Activated naive CD4-positive, alpha-beta T cell treated with Interleukin-2 at 50 U/mL for 16 hours (primary cell): ENCODE results near the gene KLC1.
"Not testable (repeated sequence)": the region's sequence is repeated elsewhere in the genome, so short reads cannot be mapped to it uniquely, and the experiment has no call there.

ENCODE experiments used
- DNase-seq: peaks from one replicate; pipeline ENCODE4 v3.0.0-alpha.2; 2020

The KLC1 gene

DNA sequence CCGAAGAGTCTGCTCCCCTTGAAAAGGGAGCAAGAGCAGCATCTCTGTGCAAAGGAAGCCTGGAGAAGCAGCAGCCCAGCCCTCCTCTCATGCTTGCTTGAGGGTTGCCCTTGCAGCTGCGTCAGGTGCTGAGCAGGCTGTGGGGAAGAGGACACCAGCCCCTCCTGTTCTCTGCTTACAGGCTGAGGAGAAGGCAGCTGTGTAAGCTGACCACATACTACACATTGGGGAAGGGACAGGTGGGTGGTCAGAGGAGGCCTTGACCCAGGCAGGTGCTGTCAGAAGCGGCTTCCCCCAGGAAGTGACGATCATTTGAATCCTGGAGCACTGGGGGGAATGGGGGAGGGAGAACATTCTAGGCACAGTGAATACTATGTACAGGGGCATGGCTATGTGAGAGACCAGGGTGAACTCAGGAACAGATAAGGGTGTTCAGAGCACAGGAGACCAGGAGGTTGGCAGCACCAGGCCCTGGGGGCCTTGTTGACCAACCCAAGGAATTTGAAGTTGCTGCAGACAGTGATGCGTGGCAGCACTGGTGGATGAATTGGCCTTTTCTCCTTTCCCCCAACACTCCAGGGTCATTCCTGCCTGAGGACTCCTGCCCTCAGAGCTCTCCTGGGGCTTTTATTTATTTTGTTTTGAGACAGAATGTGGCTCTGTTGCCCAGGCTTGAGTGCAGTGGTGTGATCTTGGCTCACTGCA, 2.7 kb upstream of the KLC1 start:
- DNase-seq: no peak

GRCh38 chr14:103627073-103628025, 1.7 kb upstream of the KLC1 start:
- no peak for DNase-seq

GRCh38 chr14:103628221-103628683, 759 bp upstream of the KLC1 start:
- DNase-seq: peak; percentile 15

DNA sequence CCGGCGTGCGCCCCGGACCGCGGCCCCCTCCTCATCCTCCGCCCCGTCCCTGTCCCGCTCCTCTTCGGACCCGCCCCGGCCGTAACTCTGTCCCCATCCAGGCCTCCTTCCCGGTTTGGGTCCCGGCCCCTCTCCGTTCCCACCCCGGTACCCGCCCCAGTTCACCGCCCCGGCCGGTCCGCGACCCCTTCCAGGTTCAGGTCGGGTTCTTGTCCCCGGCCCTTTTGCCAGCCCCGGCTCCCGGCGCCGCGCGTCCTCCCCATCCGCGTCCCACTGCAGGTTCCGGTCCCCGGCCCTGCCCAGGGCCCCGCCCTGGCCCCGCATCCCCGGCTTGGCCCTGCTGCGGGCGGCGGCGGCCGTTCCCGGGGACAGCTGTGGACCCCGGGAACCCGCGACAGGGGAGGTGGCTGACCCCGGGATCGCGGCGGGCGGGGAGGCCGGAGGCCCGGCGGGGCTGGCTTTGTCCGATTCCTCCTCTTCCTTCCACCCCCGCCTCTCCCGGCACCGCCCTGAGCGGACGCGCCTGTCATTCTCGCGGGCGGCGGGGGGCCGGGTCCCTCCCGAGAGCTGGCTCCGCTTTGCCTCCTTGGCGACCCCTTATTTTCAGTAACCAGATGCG, 601 bp downstream of the KLC1 start:
- DNase-seq: peak; percentile 53

GRCh38 chr14:103630364-103631108, 1.5 kb downstream of the KLC1 start:
- no peak for DNase-seq

- no peak for DNase-seq
Observed at GRCh38 chr14:103633391-103633790, 4.4 kb downstream of the KLC1 start.

GRCh38 chr14:103634156-103634555, 5.1 kb downstream of the KLC1 start:
- DNase-seq: no peak

DNA sequence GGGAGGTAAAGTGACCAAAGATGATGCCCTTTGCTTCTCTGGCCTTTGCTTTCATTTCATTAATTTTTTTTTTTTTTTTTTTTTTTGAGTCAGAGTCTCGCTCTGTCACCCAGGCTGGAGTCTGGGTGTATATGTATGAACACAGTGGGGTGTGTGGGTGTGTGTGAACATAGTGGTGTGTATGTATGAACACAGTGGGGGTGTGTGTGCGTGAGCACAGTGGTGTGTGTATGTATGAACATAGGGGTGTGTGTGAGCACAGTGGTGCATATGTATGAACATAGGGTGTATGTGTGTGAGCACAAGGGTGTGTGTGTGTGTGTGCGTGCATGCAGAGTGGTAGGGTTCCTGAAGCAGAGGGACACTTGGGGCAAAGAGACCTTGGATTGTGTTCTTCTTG, 9.6 kb downstream of the KLC1 start:
- DNase-seq: peak; percentile 14

GRCh38 chr14:103641161-103641560, 12.2 kb downstream of the KLC1 start:
- DNase-seq: no peak

- DNase-seq: no peak
Observed at GRCh38 chr14:103646189-103646588, 17.2 kb downstream of the KLC1 start.

- no peak for DNase-seq
Observed at GRCh38 chr14:103649001-103649400, 20.0 kb downstream of the KLC1 start.

DNA sequence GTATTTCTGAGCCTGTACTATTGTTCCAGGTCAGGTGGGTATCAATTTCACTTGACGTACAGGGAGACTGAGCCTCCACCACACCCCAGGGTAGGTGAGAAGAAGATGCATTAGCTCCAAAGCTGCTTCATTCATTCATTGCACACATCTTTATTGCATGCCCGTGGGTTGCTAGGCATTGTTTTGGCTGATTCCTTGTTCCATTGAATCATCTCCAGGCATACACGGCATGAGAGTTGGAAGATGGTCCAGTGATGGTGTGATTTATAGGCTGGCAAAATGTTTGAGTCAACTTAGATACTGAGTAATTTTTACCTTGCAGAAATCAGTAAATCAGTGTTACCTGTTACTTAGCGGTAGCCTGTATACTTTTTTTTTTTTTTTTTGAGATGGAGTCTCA, 21.2 kb downstream of the KLC1 start:
- no peak for DNase-seq

DNA sequence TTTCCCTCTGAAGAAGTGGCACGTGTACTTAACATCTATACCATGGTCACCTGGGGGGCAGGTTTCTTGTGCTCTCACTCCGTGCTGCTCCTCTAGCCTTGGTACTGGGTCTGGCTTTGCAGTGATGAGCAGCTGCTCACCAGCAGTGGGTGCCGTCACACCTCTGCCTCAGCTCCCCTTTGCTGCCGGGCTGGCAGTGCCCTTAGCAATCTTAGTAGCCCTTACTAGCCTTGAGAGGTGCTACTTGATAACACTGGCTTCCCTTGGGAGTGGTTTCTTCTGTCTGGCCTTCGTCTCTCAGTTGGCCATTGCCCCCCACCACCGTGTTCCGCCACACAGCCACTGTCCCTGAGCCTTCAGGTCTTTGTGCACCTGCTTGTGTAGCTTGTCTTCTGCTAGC, 22.6 kb downstream of the KLC1 start:
- DNase-seq: no peak

DNA sequence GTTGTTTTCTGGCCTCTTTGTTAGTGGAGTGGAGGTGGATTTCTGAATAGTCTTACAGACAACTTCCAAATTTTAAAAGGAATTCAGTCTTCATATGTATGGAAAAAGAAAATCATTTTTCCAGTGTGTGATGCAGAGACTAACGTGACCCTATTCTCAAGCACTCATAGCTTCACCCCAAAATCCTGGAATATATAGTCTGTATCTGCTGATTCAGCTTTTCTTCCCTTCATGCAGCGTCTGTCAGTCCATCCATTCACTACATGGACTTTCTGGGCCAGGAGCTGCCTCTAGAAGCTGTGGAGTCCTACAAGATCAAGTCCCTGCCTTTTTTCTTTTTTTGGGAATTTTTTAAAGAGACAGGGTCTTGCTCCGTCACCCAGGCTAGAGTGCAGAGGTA, 23.8 kb downstream of the KLC1 start:
- DNase-seq: no peak

DNA sequence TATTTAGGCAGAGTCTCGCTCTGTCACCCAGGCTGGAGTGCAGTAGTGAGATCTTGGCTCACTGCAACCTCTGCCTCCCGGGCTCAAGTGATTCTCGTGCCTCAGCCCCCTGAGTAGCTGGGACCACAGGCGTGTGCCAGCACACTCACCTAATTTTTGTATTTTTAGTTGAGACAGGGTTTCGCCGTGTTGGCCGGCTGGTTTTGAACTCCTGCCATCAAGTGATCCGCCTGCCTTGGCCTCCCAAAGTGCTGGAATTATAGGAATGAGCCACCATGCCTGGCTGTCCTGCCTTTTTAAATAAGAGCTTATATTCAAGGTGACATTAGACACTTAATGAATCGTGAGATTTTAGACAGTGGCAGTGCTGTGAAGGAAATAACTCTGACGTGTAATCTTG, 24.3 kb downstream of the KLC1 start:
- not testable (repeated sequence) for DNase-seq

DNA sequence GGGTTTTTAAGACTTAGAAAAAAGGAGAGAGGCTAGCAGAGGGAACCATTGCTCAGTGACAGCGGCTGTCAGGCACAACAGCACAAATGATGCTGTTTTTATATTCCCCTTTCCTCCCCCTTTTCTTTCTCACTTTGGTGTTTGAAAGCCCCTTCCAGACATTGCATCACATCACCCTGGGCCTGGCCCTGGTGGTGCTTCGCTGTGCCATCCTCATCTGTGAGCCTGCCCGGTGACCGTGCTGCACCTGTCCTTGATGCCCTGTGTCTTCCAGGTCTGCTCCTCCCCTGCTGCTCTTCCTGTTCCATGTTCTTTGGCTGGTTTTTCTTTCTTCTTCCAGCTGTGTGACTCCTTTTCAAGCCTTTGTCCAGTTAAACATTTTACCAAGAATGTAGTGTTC, 24.8 kb downstream of the KLC1 start:
- no peak for DNase-seq

DNA sequence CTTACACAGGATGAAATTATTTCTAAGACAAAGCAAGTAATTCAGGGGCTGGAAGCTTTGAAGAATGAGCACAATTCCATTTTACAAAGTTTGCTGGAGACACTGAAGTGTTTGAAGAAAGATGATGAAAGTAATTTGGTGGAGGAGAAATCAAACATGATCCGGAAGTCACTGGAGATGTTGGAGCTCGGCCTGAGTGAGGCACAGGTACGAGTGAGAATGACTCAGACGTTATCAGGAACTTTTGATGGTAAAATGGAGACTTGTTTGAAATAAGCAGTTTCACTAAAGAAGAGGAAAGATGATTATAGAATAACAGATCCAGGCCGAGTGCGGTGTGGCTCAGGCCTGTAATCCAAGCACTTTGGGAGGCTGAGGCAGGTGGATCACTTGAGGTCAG, 25.6 kb downstream of the KLC1 start:
- no peak for DNase-seq

DNA sequence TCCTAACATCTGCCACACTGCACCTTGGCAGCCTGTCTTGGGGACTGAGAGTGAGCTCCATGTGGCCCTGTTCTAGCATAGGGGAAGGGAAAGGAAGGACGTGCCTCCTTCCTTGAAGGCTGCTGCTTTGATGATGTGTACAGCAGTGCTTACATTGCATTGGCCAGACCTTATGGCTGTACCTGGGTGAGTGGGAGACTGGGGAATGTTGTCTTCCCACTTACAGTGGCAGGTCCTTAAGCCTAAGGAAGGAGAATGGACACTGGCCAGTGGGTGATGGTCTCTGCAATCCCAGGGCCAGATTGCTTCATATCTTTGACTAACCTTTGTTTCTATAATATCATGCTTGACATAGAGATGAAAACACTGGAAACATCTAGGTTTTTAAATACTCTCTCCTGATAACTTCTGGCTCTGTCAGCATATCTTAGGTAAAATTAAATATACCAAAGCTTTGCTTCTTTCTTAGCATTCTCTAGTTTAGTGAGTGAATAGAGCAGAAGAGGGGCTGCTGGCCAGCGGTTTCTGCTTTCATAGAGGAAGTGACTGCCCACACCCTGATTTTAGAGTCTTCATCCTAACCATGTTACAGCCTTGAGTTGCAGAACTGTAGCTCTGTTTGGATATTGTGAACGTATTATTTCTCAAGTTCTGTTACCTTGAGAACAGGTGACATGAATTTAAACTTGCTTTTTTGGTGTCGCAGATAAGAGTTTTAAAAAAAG, 27.2 kb downstream of the KLC1 start:
- DNase-seq: no peak

- no peak for DNase-seq
Observed at GRCh38 chr14:103656756-103657133, 27.7 kb downstream of the KLC1 start.

GRCh38 chr14:103657471-103657870, 28.5 kb downstream of the KLC1 start:
- no peak for DNase-seq

DNA sequence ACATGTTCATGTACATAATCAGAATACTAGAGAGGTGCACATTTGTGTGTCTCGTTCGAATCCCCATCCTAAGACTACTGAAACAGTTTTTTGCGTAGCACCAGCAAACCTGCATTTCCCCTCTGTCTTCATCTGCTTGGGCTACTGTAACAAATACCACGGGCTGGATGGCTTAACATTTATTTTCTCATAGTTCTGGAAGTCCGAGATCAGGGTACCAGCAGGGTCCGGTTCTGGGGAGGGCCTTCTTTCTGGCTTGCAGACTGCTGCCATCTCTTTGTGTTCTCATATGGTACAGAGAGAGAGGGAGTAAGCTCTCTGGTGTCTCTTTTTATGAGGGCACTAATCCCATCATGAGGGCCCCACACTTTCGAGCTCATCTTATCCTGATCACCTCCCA, 30.6 kb downstream of the KLC1 start:
- no peak for DNase-seq

GRCh38 chr14:103662029-103662428, 33.0 kb downstream of the KLC1 start:
- DNase-seq: no peak
